ENCODE measurements around the gene COX20. TPM values are rescaled to one million over a fixed set of nuclear protein-coding genes. Genes with fewer than 3 reads are reported as not detected.

The COX20 gene
- total and polyA plus RNA-seq, 2 donors (not counting 3 experiments of a cell fraction or from before 2014, with no cell fraction given) = 17.1 to 30.2 TPM

GRCh38 chr1:244852694-244853093 lies 17.2 kb downstream of the COX20 start:
- Histone ChIP-seq H4K20me1 (replicated peaks; ENCODE audit: control insufficient read depth, extremely low read depth, insufficient read depth, low read length) (peaks cover 4% of the 10 kb centered on the region), H3K9ac (replicated peaks; ENCODE audit: extremely low read depth, insufficient read depth, low read length) (no peak overlapping the region), H3K9me1 (replicated peaks; ENCODE audit: control insufficient read depth, extremely low read depth, insufficient read depth, low read length) (no peaks in the 10 kb centered on the region), H3K4me1 (ENCODE audit: control insufficient read depth, extremely low read depth, insufficient read depth, low read length) (no peaks in the 10 kb centered on the region), H3K27ac (ENCODE audit: insufficient read depth, low read depth, low read length) (no peak overlapping the region), H3K27me3 (ENCODE audit: control insufficient read depth in 2 of 2, insufficient read depth in 2 of 2, low read length in 2 of 2) (no peaks in the 10 kb centered on the region), H2AFZ (ENCODE audit: low read depth, low read length) (no peak overlapping the region), H3K79me2 (ENCODE audit: control insufficient read depth, insufficient read depth, low read length) (peaks cover 71% of the 10 kb centered on the region), H3K4me3 (replicated peaks in 1 of 3; ENCODE audit: insufficient read depth in 1 of 3, low read depth in 1 of 3, low read length in 3 of 3) (no peak overlapping the region), H3K4me2 (ENCODE audit: insufficient read depth, low read length) (no peak overlapping the region), H3K9me3 (replicated peaks; ENCODE audit: control insufficient read depth, insufficient read depth, low read length) (no peaks in the 10 kb centered on the region), H3K36me3 (ENCODE audit: control insufficient read depth in 2 of 2, extremely low read depth in 1 of 2, insufficient read depth in 2 of 2, low read length in 2 of 2) (peaks cover 18 to 59% of the 10 kb centered on the region in 2 experiments)
- dilution Hi-C loops (cut with MboI; ENCODE audit: extremely low pct_ligation_motif_present, low sequenced_read_pairs) (no loop called here), intact Hi-C loops (cut with micrococcal nuclease) (no loop called here)
- TF ChIP-seq MYC (IDR thresholded peaks at IDR 0.05; ENCODE audit: low read depth, low read length) (no peak), EZH2 (IDR thresholded peaks at IDR 0.05; ENCODE audit: borderline replicate concordance, low read depth, low read length, severe bottlenecking) (no peak), GATA2 (IDR thresholded peaks at IDR 0.05; ENCODE audit: insufficient read depth, insufficient read length, low read depth, low read length) (no peak), CTCF (IDR thresholded peaks at IDR 0.05; ENCODE audit: extremely low read depth in 1 of 2, insufficient read depth in 1 of 2, low read depth in 1 of 2, low read length in 2 of 2) (no peak), FOS (IDR thresholded peaks at IDR 0.05; ENCODE audit: borderline replicate concordance, insufficient read depth, low read length) (no peak), JUN (IDR thresholded peaks at IDR 0.05; ENCODE audit: borderline replicate concordance, insufficient read depth, insufficient read length, low read depth) (no peak), POLR2A (IDR thresholded peaks at IDR 0.05; ENCODE audit: low read depth, low read length) (no peak), POLR2AphosphoS5 (IDR thresholded peaks at IDR 0.05; ENCODE audit: insufficient read depth, low read depth, low read length) (no peak)
- TF ChIP-seq, protein P1, sequence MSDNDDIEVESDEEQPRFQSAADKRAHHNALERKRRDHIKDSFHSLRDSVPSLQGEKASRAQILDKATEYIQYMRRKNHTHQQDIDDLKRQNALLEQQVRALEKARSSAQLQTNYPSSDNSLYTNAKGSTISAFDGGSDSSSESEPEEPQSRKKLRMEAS (IDR thresholded peaks at IDR 0.05; ENCODE audit: insufficient read depth, insufficient read length) = no peak
- ChIA-PET POLR2A (interaction anchor here (0.5 kb wide), 2 partner anchors 9 to 19 kb away, joined by 3 to 4 read pairs; no protein-coding TSS in a partner anchor), CTCF (interaction anchor here (1.5 to 4.8 kb wide), 2 partner anchors 9 to 190 kb away, joined by 3 to 30 read pairs; no protein-coding TSS in a partner anchor)
- no TSS peak for BruUV-seq (replicated peaks)
- FAIRE-seq = no peak
- DNase-seq (ENCODE audit: low read depth, low spot score) = no peak
